Neural cell (in vitro differentiated cells): ENCODE data around the gene OPN4. TPM values are rescaled to one million over a fixed set of nuclear protein-coding genes. Genes with fewer than 3 reads are reported as not detected.

Experiments used
- H2AFZ ChIP-seq: fragments of 200-600, 300-800 bp; sonication (generic), shearing (Covaris generic); 2 replicates; pipeline ENCODE4 v1.6.0; 2014; ENCODE audit warnings: low read depth, mild to moderate bottlenecking, antibody characterized with exemption, low read length, moderate library complexity
- H3F3A ChIP-seq: fragments of 200-600 bp; shearing (Covaris generic); 2 replicates; pipeline ENCODE4 v1.6.1; 2016; ENCODE audit warnings: mild to moderate bottlenecking, moderate library complexity, mixed read lengths, antibody characterized with exemption, low read length; ENCODE audit not compliant: insufficient read depth, poor library complexity, severe bottlenecking
- H3K27ac ChIP-seq: fragments of 200-600, 300-800 bp; sonication (generic), shearing (Covaris generic); 2 replicates; pipeline ENCODE4 v1.5.1; 2014; ENCODE audit warnings: mild to moderate bottlenecking, low read length, moderate library complexity
- H3K27me3 ChIP-seq: fragments of 300-800, 200-600 bp; sonication (generic), shearing (Covaris generic); 2 replicates; pipeline ENCODE4 v1.6.0; 2014; ENCODE audit warnings: mild to moderate bottlenecking, low read depth, low read length, moderate library complexity; ENCODE audit not compliant: insufficient read depth
- H3K36me3 ChIP-seq: fragments of 300-800, 200-600 bp; sonication (generic), shearing (Covaris generic); 2 replicates; pipeline ENCODE4 v1.5.1; 2014; ENCODE audit warnings: mild to moderate bottlenecking, antibody characterized with exemption, low read length, moderate library complexity; ENCODE audit not compliant: insufficient read depth
- H3K4me2 ChIP-seq: fragments of 300-800, 200-600 bp; sonication (generic), shearing (Covaris generic); 2 replicates; pipeline ENCODE4 v1.6.0; 2014; ENCODE audit warnings: mild to moderate bottlenecking, low read length
- H3K4me3 ChIP-seq: fragments of 300-800, 200-600 bp; sonication (generic), shearing (Covaris generic); 2 replicates; pipeline ENCODE4 v1.5.1; 2014; ENCODE audit warnings: mild to moderate bottlenecking, low read length, moderate library complexity
- H3K79me2 ChIP-seq: fragments of 200-600 bp; shearing (Covaris generic); replicated peaks from 2 replicates; pipeline ENCODE4 v1.6.0; 2014; ENCODE audit warnings: mild to moderate bottlenecking, low read length, moderate library complexity; ENCODE audit not compliant: insufficient read depth
- H3K9ac ChIP-seq: fragments of 300-800, 200-600 bp; sonication (generic), shearing (Covaris generic); 2 replicates; pipeline ENCODE4 v1.6.1; 2016; ENCODE audit warnings: mild to moderate bottlenecking, low read length, mixed read lengths
- H3K9me2 ChIP-seq: fragments of 200-600 bp; shearing (Covaris generic); 2 replicates; pipeline ENCODE4 v1.6.1; 2016; ENCODE audit warnings: mild to moderate bottlenecking, low read length, mixed read lengths; ENCODE audit not compliant: insufficient read depth
- H3K9me3 ChIP-seq: fragments of 200-600, 300-800 bp; sonication (generic), shearing (Covaris generic); 2 replicates; pipeline ENCODE4 v1.6.1; 2016; ENCODE audit warnings: mild to moderate bottlenecking, mixed run types, low read length, moderate library complexity, mixed read lengths
- H4K20me1 ChIP-seq: fragments of 200-600 bp; shearing (Covaris generic); 2 replicates; pipeline ENCODE4 v1.6.1; 2016; ENCODE audit warnings: mild to moderate bottlenecking, mixed run types; ENCODE audit not compliant: insufficient read depth
- CTCF ChIP-seq: fragments of 450-650 bp; IDR thresholded peaks from 2 replicates; pipeline ENCODE4 v1.5.1; 2014; ENCODE audit warnings: antibody characterized with exemption, mild to moderate bottlenecking, moderate library complexity; ENCODE audit not compliant: poor library complexity, severe bottlenecking
- EP300 ChIP-seq: fragments of 450-650 bp; conservative IDR thresholded peaks from 2 replicates; pipeline ENCODE4 v1.6.1; 2014; ENCODE audit warnings: antibody characterized with exemption, mild to moderate bottlenecking, moderate library complexity; ENCODE audit not compliant: poor library complexity, severe bottlenecking
- EZH2 ChIP-seq: fragments of 200-600, 300-800 bp; shearing (Covaris generic), sonication (generic); IDR thresholded peaks from 2 replicates; pipeline ENCODE4 v1.6.1; 2014; ENCODE audit warnings: antibody characterized with exemption, low read length, borderline replicate concordance, mild to moderate bottlenecking; ENCODE audit not compliant: insufficient read depth, poor library complexity, severe bottlenecking
- MXI1 ChIP-seq: fragments of 450-650 bp; conservative IDR thresholded peaks from 2 replicates; pipeline ENCODE4 v1.6.1; 2014; ENCODE audit warnings: antibody characterized with exemption, mild to moderate bottlenecking; ENCODE audit not compliant: poor library complexity, severe bottlenecking
- POLR2AphosphoS5 ChIP-seq: IDR thresholded peaks from 2 replicates; pipeline ENCODE4 v1.6.1; 2012
- RAD21 ChIP-seq: fragments of 450-650 bp; conservative IDR thresholded peaks from 2 replicates; pipeline ENCODE4 v1.6.1; 2014; ENCODE audit warnings: antibody characterized with exemption, mild to moderate bottlenecking, moderate library complexity
- SMC3 ChIP-seq: fragments of 450-650 bp; conservative IDR thresholded peaks from 2 replicates; pipeline ENCODE4 v1.6.1; 2014; ENCODE audit warnings: antibody characterized with exemption, mild to moderate bottlenecking, moderate library complexity; ENCODE audit not compliant: poor library complexity
- TAF1 ChIP-seq: IDR thresholded peaks from 2 replicates; pipeline ENCODE4 v1.6.1; 2012; ENCODE audit warnings: low read depth
- polyA plus RNA-seq: library from polyadenylated mRNA; depleted of rRNA; stranded (reverse); fragments of >200 nt; gene quantifications from 2 replicates; pipeline ENCODE4 v1.2.3, GENCODE V29; 2014
- TF ChIP-seq, protein P1 (sequence below): IDR thresholded peaks from 2 replicates; pipeline ENCODE4 v1.6.1; 2012; ENCODE audit warnings: borderline replicate concordance

Gene OPN4
- polyA plus RNA-seq, 1 donor from 2014 or later = not detected

DNA sequence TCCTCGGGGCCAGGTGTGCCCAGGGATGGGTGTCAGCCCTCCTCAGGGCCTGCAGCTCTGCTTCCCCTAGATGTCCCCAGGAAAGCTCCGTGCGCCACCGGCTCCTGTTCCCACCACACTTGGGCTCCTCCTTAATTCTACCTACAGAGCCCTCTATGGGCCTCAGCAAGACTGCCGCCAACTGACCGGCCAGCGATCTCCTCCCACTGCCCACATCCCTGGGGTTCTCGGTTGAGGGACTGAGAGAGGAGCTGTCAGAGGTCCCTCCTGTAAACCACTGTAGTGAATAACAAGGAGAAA, 8.6 kb downstream of the OPN4 start:
- H3F3A ChIP-seq = no peaks in the 10 kb centered on the region
- no peak overlapping the region for H2AFZ ChIP-seq
- H3K79me2 ChIP-seq = no peaks in the 10 kb centered on the region
- H4K20me1 ChIP-seq = no peaks in the 10 kb centered on the region
- no peaks in the 10 kb centered on the region for H3K36me3 ChIP-seq
- H3K4me2 ChIP-seq = no peak overlapping the region
- no peak for TF ChIP-seq POLR2AphosphoS5
- no peak for TF ChIP-seq MXI1
- TF ChIP-seq, protein P1, sequence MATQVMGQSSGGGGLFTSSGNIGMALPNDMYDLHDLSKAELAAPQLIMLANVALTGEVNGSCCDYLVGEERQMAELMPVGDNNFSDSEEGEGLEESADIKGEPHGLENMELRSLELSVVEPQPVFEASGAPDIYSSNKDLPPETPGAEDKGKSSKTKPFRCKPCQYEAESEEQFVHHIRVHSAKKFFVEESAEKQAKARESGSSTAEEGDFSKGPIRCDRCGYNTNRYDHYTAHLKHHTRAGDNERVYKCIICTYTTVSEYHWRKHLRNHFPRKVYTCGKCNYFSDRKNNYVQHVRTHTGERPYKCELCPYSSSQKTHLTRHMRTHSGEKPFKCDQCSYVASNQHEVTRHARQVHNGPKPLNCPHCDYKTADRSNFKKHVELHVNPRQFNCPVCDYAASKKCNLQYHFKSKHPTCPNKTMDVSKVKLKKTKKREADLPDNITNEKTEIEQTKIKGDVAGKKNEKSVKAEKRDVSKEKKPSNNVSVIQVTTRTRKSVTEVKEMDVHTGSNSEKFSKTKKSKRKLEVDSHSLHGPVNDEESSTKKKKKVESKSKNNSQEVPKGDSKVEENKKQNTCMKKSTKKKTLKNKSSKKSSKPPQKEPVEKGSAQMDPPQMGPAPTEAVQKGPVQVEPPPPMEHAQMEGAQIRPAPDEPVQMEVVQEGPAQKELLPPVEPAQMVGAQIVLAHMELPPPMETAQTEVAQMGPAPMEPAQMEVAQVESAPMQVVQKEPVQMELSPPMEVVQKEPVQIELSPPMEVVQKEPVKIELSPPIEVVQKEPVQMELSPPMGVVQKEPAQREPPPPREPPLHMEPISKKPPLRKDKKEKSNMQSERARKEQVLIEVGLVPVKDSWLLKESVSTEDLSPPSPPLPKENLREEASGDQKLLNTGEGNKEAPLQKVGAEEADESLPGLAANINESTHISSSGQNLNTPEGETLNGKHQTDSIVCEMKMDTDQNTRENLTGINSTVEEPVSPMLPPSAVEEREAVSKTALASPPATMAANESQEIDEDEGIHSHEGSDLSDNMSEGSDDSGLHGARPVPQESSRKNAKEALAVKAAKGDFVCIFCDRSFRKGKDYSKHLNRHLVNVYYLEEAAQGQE = no peak
- TF ChIP-seq TAF1 = no peak
- TF ChIP-seq RAD21 = no peak
- TF ChIP-seq SMC3 = no peak
- no peak for TF ChIP-seq EP300
- TF ChIP-seq CTCF = no peak
- no peak for TF ChIP-seq EZH2
- no peaks in the 10 kb centered on the region for H3K9me2 ChIP-seq
- H3K9me3 ChIP-seq = no peaks in the 10 kb centered on the region
- no peaks in the 10 kb centered on the region for H3K27me3 ChIP-seq
- H3K9ac ChIP-seq = no peak overlapping the region
- H3K27ac ChIP-seq = no peak overlapping the region
- no peak overlapping the region for H3K4me3 ChIP-seq

DNA sequence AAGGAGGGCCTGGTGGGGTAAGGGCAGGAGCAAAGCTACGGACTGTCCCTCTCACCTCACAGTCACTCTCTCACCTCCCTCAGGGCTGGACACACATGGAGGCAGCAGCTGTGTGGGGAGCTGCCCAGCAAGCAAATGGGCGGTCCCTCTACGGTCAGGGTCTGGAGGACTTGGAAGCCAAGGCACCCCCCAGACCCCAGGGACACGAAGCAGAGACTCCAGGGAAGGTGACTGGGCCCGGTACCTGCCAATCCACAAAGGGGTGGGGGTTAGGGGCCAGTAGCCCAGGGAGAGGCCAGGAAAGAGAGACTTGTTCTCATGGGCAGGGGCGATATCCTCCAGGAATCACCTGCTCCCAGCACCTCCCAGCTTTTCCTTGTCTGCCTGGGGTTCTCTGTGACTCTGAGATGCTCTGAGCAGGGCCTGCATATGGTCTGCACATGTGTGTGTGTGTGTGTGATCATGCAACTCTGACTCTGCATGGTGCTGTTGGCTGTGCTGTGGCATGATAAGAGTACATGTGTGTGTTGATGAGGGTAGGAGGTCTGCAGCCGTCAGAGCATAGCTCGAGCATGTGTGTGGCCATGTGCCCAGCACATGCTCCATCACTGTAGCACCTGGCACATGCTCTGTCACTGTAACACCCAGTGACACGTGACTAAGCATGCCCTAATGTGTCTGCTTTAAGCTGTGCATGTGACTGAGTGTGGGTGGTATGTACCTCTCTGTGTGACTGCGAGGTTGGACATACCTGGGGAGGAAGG, 9.4 kb downstream of the OPN4 start:
- no peak overlapping the region for H3K27ac ChIP-seq
- H3K9ac ChIP-seq = no peak overlapping the region

More for the DNA sequence above, 9.4 kb downstream of the OPN4 start:
- H4K20me1 ChIP-seq = no peaks in the 10 kb centered on the region
- no peaks in the 10 kb centered on the region for H3K79me2 ChIP-seq
- H3K36me3 ChIP-seq = no peaks in the 10 kb centered on the region
- no peaks in the 10 kb centered on the region for H3K9me2 ChIP-seq
- no peak overlapping the region for H3K4me3 ChIP-seq
- H3K4me2 ChIP-seq = no peak overlapping the region
- TF ChIP-seq SMC3 (no peak), TAF1 (no peak), MXI1 (peak; percentile 25)
- H3F3A ChIP-seq = no peaks in the 10 kb centered on the region
- no peaks in the 10 kb centered on the region for H3K9me3 ChIP-seq
- no peak overlapping the region for H2AFZ ChIP-seq
- no peaks in the 10 kb centered on the region for H3K27me3 ChIP-seq
